ENCODE data around the gene PARD3. TPM values are rescaled to one million over a fixed set of nuclear protein-coding genes. Genes with fewer than 3 reads are reported as not detected.

Gene PARD3
- total RNA-seq, 2 donors from 2014 or later, result 59.6 to 74.6 TPM

DNA sequence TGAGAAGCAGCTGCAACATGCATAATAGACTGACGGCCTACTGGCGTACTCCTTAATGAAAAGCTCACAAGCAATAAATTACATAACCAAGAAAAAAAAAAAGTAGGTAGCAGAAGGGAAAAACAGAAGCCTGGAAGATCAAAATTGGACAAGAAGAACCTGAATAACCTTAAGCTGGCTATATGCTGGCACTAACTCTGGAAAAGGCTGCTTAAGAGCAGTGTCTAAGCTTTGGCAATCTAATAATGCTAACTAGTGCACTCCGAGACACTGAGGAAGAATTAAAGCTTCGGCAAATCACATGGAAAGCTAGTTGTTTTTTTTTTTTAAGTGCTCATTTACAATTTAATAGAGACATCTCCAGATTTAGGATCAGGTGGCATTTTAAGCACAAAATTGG, 441.9 kb downstream of the PARD3 start:
- no peak for DNase-seq
- Mint-ChIP-seq H3K27me3 (ENCODE audit: insufficient read depth) (no peaks in the 10 kb centered on the region), H3K27ac (no peak overlapping the region), H3K4me1 (peaks cover 13% of the 10 kb centered on the region), H3K36me3 (ENCODE audit: low read depth) (peaks cover 40% of the 10 kb centered on the region), H3K4me3 (no peak overlapping the region), H3K9me3 (no peaks in the 10 kb centered on the region)
- Histone ChIP-seq H3K9me3 (ENCODE audit: control insufficient read depth, low read length) (peaks cover 6% of the 10 kb centered on the region), H3K27ac (ENCODE audit: low read depth, low read length) (peak overlapping the region; percentile 30), H3K4me1 (ENCODE audit: control insufficient read depth, insufficient read depth, low read length) (no peaks in the 10 kb centered on the region), H3K36me3 (ENCODE audit: control insufficient read depth, insufficient read depth, low read length) (peaks cover 59% of the 10 kb centered on the region), H3K9ac (ENCODE audit: extremely low read depth, low read length, poor library complexity, severe bottlenecking) (no peak overlapping the region), H3K27me3 (ENCODE audit: control insufficient read depth, insufficient read depth, low read length, poor library complexity, severe bottlenecking) (no peaks in the 10 kb centered on the region), H3K4me3 (ENCODE audit: low read length) (no peak overlapping the region)
- TF ChIP-seq, protein P1, sequence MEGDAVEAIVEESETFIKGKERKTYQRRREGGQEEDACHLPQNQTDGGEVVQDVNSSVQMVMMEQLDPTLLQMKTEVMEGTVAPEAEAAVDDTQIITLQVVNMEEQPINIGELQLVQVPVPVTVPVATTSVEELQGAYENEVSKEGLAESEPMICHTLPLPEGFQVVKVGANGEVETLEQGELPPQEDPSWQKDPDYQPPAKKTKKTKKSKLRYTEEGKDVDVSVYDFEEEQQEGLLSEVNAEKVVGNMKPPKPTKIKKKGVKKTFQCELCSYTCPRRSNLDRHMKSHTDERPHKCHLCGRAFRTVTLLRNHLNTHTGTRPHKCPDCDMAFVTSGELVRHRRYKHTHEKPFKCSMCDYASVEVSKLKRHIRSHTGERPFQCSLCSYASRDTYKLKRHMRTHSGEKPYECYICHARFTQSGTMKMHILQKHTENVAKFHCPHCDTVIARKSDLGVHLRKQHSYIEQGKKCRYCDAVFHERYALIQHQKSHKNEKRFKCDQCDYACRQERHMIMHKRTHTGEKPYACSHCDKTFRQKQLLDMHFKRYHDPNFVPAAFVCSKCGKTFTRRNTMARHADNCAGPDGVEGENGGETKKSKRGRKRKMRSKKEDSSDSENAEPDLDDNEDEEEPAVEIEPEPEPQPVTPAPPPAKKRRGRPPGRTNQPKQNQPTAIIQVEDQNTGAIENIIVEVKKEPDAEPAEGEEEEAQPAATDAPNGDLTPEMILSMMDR (conservative IDR thresholded peaks at IDR 0.05), result no peak
- WGBS, 2 experiments (ENCODE audit: insufficient coverage in 1 of 2, insufficient read length in 1 of 2), result 85 to 100% methylated on average over 1 to 4 of the region's 4 CpGs

GRCh38 chr10:34372509-34372908, 442.6 kb downstream of the PARD3 start:
- H3K27ac ChIP-seq (ENCODE audit: low read depth, low read length), result no peak overlapping the region
- no peak overlapping the region for H3K9ac ChIP-seq (ENCODE audit: extremely low read depth, low read length, poor library complexity, severe bottlenecking)
- Mint-ChIP-seq H3K27ac (no peak overlapping the region), H3K4me1 (peaks cover 13% of the 10 kb centered on the region), H3K9me3 (no peaks in the 10 kb centered on the region), H3K27me3 (ENCODE audit: insufficient read depth) (no peaks in the 10 kb centered on the region), H3K4me3 (no peak overlapping the region), H3K36me3 (ENCODE audit: low read depth) (peaks cover 43% of the 10 kb centered on the region)
- H3K4me3 ChIP-seq (ENCODE audit: low read length), result no peak overlapping the region
- no peaks in the 10 kb centered on the region for H3K27me3 ChIP-seq (ENCODE audit: control insufficient read depth, insufficient read depth, low read length, poor library complexity, severe bottlenecking)
- DNase-seq, result no peak
- H3K4me1 ChIP-seq (ENCODE audit: control insufficient read depth, insufficient read depth, low read length), result no peaks in the 10 kb centered on the region
- TF ChIP-seq, protein P1 (conservative IDR thresholded peaks at IDR 0.05), result no peak
- H3K9me3 ChIP-seq (ENCODE audit: control insufficient read depth, low read length), result peaks cover 6% of the 10 kb centered on the region
- H3K36me3 ChIP-seq (ENCODE audit: control insufficient read depth, insufficient read depth, low read length), result peaks cover 58% of the 10 kb centered on the region

- Histone ChIP-seq H3K27ac (ENCODE audit: low read depth, low read length) (no peak overlapping the region), H3K4me1 (ENCODE audit: control insufficient read depth, insufficient read depth, low read length) (no peaks in the 10 kb centered on the region), H3K27me3 (ENCODE audit: control insufficient read depth, insufficient read depth, low read length, poor library complexity, severe bottlenecking) (no peaks in the 10 kb centered on the region), H3K4me3 (ENCODE audit: low read length) (no peak overlapping the region), H3K36me3 (ENCODE audit: control insufficient read depth, insufficient read depth, low read length) (peaks cover 57% of the 10 kb centered on the region), H3K9me3 (ENCODE audit: control insufficient read depth, low read length) (peaks cover 6% of the 10 kb centered on the region), H3K9ac (ENCODE audit: extremely low read depth, low read length, poor library complexity, severe bottlenecking) (no peak overlapping the region)
- WGBS, 2 experiments (ENCODE audit: insufficient coverage in 1 of 2, insufficient read length in 1 of 2), result 93 to 100% methylated on average over 3 to 5 of the region's 5 CpGs
- Mint-ChIP-seq H3K9me3 (no peaks in the 10 kb centered on the region), H3K4me3 (no peak overlapping the region), H3K4me1 (peaks cover 8% of the 10 kb centered on the region), H3K27me3 (ENCODE audit: insufficient read depth) (no peaks in the 10 kb centered on the region), H3K36me3 (ENCODE audit: low read depth) (peaks cover 49% of the 10 kb centered on the region), H3K27ac (no peak overlapping the region)
- DNase-seq, result no peak
- TF ChIP-seq, protein P1 (conservative IDR thresholded peaks at IDR 0.05), result no peak
Observed at GRCh38 chr10:34370126-34370525, 445.0 kb downstream of the PARD3 start.

Measured in endodermal cell (in vitro differentiated cells).